Measurements from ENCODE around the gene ZNF324. TPM values are rescaled to one million over a fixed set of nuclear protein-coding genes. Genes with fewer than 3 reads are reported as not detected.

Gene ZNF324
- total and polyA plus RNA-seq, 9 of the 15 experiments (the other 6 are each of a cell fraction or from before 2014, with no cell fraction given), result 0.92 to 16.4 (median 5.3) TPM

DNA sequence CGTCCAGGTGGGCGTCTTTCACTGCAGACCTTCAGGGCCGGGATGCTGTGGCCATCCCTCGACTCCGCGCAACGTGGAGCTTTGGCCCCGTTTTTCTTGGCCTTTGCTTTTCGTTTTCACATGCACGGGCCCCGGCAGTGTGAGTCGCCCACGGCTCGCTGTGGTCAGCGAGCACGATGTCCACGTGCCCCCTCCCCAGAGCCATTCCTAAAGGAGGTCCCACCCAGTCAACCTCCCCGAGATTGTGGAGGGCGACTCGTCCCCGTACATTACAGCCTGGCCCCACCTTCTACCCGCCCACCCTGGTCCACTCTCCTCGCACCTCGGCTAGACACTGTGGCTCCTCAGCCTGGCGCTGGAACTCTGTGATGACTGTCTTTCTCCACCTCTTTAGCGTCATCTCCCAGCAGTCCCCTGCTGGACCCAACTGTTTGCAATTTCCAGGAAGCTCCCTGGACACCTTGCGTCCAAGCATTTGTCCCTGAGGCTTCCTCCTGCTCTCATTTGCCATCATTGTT is 9.7 kb downstream of the ZNF324 start (continued):
- TF ChIP-seq, protein P1, sequence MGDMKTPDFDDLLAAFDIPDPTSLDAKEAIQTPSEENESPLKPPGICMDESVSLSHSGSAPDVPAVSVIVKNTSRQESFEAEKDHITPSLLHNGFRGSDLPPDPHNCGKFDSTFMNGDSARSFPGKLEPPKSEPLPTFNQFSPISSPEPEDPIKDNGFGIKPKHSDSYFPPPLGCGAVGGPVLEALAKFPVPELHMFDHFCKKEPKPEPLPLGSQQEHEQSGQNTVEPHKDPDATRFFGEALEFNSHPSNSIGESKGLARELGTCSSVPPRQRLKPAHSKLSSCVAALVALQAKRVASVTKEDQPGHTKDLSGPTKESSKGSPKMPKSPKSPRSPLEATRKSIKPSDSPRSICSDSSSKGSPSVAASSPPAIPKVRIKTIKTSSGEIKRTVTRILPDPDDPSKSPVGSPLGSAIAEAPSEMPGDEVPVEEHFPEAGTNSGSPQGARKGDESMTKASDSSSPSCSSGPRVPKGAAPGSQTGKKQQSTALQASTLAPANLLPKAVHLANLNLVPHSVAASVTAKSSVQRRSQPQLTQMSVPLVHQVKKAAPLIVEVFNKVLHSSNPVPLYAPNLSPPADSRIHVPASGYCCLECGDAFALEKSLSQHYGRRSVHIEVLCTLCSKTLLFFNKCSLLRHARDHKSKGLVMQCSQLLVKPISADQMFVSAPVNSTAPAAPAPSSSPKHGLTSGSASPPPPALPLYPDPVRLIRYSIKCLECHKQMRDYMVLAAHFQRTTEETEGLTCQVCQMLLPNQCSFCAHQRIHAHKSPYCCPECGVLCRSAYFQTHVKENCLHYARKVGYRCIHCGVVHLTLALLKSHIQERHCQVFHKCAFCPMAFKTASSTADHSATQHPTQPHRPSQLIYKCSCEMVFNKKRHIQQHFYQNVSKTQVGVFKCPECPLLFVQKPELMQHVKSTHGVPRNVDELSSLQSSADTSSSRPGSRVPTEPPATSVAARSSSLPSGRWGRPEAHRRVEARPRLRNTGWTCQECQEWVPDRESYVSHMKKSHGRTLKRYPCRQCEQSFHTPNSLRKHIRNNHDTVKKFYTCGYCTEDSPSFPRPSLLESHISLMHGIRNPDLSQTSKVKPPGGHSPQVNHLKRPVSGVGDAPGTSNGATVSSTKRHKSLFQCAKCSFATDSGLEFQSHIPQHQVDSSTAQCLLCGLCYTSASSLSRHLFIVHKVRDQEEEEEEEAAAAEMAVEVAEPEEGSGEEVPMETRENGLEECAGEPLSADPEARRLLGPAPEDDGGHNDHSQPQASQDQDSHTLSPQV (IDR thresholded peaks at IDR 0.05), result peak; percentile 60; the same call in 1 of the 2 replicates
- TF ChIP-seq MYC (IDR thresholded peaks at IDR 0.05; ENCODE audit: low read depth, low read length) (no peak; the same call in 1 of the 2 replicates), MYC (CRISPR knock-in tag; IDR thresholded peaks at IDR 0.05; ENCODE audit: borderline replicate concordance, low read depth) (peak; percentile 75; the same call in 1 of the 2 replicates), ZNF561 (CRISPR knock-in tag; conservative IDR thresholded peaks at IDR 0.05) (0 out of 2 replicates have a peak, but pooled peaks have one; percentile 33), E2F3 (CRISPR knock-in tag; IDR thresholded peaks at IDR 0.05) (no peak)

DNA sequence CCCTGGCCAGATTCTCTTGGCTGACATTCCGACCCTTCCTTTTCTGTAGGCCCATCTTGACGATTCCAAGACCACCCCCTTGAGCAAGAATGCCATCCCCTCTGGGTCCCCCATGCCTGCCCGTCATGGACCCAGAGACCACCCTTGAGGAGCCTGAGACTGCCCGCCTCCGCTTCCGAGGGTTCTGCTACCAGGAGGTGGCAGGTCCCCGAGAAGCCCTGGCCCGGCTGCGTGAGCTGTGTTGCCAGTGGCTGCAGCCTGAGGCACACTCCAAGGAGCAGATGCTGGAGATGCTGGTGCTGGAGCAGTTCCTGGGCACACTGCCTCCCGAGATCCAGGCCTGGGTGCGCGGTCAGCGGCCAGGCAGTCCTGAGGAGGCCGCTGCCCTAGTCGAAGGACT is 10.2 kb downstream of the ZNF324 start:
- no peaks in the 10 kb centered on the region for H3K27me3 ChIP-seq (ENCODE audit: control insufficient read depth in 2 of 2, insufficient read depth in 2 of 2, low read length in 2 of 2)
- H3K4me2 ChIP-seq (ENCODE audit: insufficient read depth, low read length), result peak overlapping the region; percentile 90
- FAIRE-seq, result no peak
- WGBS (ENCODE audit: insufficient coverage, low coverage, missing lambda C conversion rate), result 85% methylated on average over 14 of the region's 15 CpGs
- peak overlapping the region; percentile 75 to 90 for H3K9ac ChIP-seq (ENCODE audit: insufficient read depth in 1 of 2, low read depth in 2 of 2, low read length in 2 of 2)
- in situ Hi-C loops (cut with MboI) (no loop called here), intact Hi-C loops (cut with micrococcal nuclease) (loop anchor here (5.0 kb wide), 2 partner anchors 150 to 295 kb away; partner anchors contain the start of genes ZNF274 and ZSCAN22)
- H4K20me1 ChIP-seq (replicated peaks; ENCODE audit: control insufficient read depth, insufficient read depth, low read length), result 0 out of 2 replicates have a peak, but pooled peaks cover 9% of the 10 kb centered on the region
- H3K79me2 ChIP-seq (ENCODE audit: control insufficient read depth, insufficient read depth, low read length), result no peaks in the 10 kb centered on the region
- BruUV-seq (replicated peaks), result no TSS peak
- ChIA-PET POLR2A (interaction anchor here (1.1 to 1.3 kb wide), 2 partner anchors 74 to 76 kb away, joined by 3 to 4 read pairs; no protein-coding TSS in a partner anchor), CTCF (ENCODE audit: low intra/inter-chr PET ratio) (no interaction called here)
- H3K4me1 ChIP-seq (replicated peaks in 1 of 2; ENCODE audit: control insufficient read depth in 2 of 2, insufficient read depth in 2 of 2, low read length in 2 of 2), result peaks cover 26 to 52% of the 10 kb centered on the region in 2 experiments
- H3K36me3 ChIP-seq (ENCODE audit: control insufficient read depth, insufficient read depth, low read length), result peaks cover 40% of the 10 kb centered on the region; the same call in 2 of the 3 replicates
- H3K9me1 ChIP-seq (ENCODE audit: control insufficient read depth, insufficient read depth, low read length), result no peaks in the 10 kb centered on the region
- H2AFZ ChIP-seq (ENCODE audit: low read depth, low read length), result no peak overlapping the region
- no peak for DNase-seq (ENCODE audit: extremely low read depth in 1 of 4, low spot score in 3 of 4)
- ATAC-seq, result no peak
- H3K9me3 ChIP-seq (replicated peaks; ENCODE audit: control insufficient read depth, insufficient read depth, low read depth, low read length), result no peaks in the 10 kb centered on the region
- peak overlapping the region; percentile 92 for H3K27ac ChIP-seq (ENCODE audit: extremely low read depth, low read depth, low read length)
- no peak overlapping the region for H3K4me3 ChIP-seq
- no peak for TF ChIP-seq XRCC3 (IDR thresholded peaks at IDR 0.05)
- TF ChIP-seq EP400 (IDR thresholded peaks at IDR 0.05), result no peak
- TF ChIP-seq ZNF324 (CRISPR knock-in tag; IDR thresholded peaks at IDR 0.05), result no peak
- TF ChIP-seq, protein P2, sequence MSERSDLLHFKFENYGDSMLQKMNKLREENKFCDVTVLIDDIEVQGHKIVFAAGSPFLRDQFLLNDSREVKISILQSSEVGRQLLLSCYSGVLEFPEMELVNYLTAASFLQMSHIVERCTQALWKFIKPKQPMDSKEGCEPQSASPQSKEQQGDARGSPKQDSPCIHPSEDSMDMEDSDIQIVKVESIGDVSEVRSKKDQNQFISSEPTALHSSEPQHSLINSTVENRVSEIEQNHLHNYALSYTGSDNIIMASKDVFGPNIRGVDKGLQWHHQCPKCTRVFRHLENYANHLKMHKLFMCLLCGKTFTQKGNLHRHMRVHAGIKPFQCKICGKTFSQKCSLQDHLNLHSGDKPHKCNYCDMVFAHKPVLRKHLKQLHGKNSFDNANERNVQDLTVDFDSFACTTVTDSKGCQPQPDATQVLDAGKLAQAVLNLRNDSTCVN (CRISPR knock-in tag; IDR thresholded peaks at IDR 0.05), result no peak
- TF ChIP-seq, protein P3, sequence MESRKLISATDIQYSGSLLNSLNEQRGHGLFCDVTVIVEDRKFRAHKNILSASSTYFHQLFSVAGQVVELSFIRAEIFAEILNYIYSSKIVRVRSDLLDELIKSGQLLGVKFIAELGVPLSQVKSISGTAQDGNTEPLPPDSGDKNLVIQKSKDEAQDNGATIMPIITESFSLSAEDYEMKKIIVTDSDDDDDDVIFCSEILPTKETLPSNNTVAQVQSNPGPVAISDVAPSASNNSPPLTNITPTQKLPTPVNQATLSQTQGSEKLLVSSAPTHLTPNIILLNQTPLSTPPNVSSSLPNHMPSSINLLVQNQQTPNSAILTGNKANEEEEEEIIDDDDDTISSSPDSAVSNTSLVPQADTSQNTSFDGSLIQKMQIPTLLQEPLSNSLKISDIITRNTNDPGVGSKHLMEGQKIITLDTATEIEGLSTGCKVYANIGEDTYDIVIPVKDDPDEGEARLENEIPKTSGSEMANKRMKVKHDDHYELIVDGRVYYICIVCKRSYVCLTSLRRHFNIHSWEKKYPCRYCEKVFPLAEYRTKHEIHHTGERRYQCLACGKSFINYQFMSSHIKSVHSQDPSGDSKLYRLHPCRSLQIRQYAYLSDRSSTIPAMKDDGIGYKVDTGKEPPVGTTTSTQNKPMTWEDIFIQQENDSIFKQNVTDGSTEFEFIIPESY (CRISPR knock-in tag; IDR thresholded peaks at IDR 0.05), result 0 out of 2 replicates have a peak, but pooled peaks have one; percentile 26
- no peak for TF ChIP-seq HSF4 (CRISPR knock-in tag; IDR thresholded peaks at IDR 0.05; ENCODE audit: borderline replicate concordance)
- no peak for TF ChIP-seq KAT8 (IDR thresholded peaks at IDR 0.05; ENCODE audit: low read depth)
- no peak for TF ChIP-seq FOXA1 (IDR thresholded peaks at IDR 0.05; ENCODE audit: borderline replicate concordance)
- TF ChIP-seq POLR2G (IDR thresholded peaks at IDR 0.05; ENCODE audit: low read depth, low read length), result peak; percentile 60

Measured in K562 (cell line).